ENCODE measurements around the gene CALML5. TPM values are rescaled to one million over a fixed set of nuclear protein-coding genes. Genes with fewer than 3 reads are reported as not detected.

Gene CALML5
- polyA plus RNA-seq, 1 of the 3 experiments (the other 2 are of a cell fraction), result not detected

DNA sequence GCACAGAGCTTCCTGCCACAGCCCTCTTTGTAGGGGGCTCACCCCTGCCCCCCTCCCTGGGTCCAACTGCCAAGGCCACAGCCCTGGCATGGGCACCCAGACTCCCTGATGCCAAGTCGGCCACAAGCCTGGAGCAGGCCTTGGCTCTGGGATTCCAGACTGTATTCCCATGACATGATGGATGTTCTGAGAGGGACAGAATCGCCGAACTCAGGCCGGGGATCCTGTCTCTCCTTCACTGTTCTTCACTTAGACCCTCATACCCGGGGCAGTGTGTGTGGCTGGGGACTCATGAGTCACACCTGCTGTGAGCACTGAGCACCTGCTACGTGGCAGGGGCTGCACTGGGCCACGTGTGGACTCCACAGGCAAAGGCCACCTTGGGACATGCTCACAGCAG, 7.9 kb downstream of the CALML5 start:
- Histone ChIP-seq H3K9ac (no peak overlapping the region), H2AFZ (ENCODE audit: low read depth) (no peak overlapping the region), H3K4me3 (ENCODE audit: low read depth in 2 of 2, low read length in 1 of 2) (no peak overlapping the region), H3K4me1 (ENCODE audit: control insufficient read depth in 1 of 2, insufficient read depth in 2 of 2, low read depth in 1 of 2, low read length in 1 of 2) (no peaks in the 10 kb centered on the region), H3K9me2 (no peaks in the 10 kb centered on the region), H3F3A (replicated peaks; ENCODE audit: insufficient read depth) (no peaks in the 10 kb centered on the region), H3K27me3 (ENCODE audit: insufficient read depth) (no peaks in the 10 kb centered on the region), H3K9me3 (no peaks in the 10 kb centered on the region), H3K27ac (ENCODE audit: low read depth in 2 of 2, low read length in 1 of 2) (no peak overlapping the region), H3K4me2 (no peak overlapping the region), H3K36me3 (replicated peaks in 1 of 2; ENCODE audit: control insufficient read depth in 1 of 2, insufficient read depth in 2 of 2, low read length in 1 of 2) (no peaks in the 10 kb centered on the region), H3K79me2 (ENCODE audit: insufficient read depth) (no peaks in the 10 kb centered on the region), H4K20me1 (ENCODE audit: insufficient read depth) (no peaks in the 10 kb centered on the region)
- POLR2A ChIA-PET, result no interaction called here
- TF ChIP-seq MXI1 (IDR thresholded peaks at IDR 0.05; ENCODE audit: low read depth, low read length) (no peak), NRF1 (IDR thresholded peaks at IDR 0.05; ENCODE audit: low read depth, low read length) (no peak), YY1 (IDR thresholded peaks at IDR 0.05; ENCODE audit: low read depth) (no peak), EP300 (IDR thresholded peaks at IDR 0.05; ENCODE audit: borderline replicate concordance in 1 of 2, low read depth in 1 of 2, low read length in 1 of 2) (no peak), EZH2phosphoT487 (IDR thresholded peaks at IDR 0.05; ENCODE audit: borderline replicate concordance, low read depth) (no peak), ELF1 (IDR thresholded peaks at IDR 0.05) (no peak)
- TF ChIP-seq, protein P1, sequence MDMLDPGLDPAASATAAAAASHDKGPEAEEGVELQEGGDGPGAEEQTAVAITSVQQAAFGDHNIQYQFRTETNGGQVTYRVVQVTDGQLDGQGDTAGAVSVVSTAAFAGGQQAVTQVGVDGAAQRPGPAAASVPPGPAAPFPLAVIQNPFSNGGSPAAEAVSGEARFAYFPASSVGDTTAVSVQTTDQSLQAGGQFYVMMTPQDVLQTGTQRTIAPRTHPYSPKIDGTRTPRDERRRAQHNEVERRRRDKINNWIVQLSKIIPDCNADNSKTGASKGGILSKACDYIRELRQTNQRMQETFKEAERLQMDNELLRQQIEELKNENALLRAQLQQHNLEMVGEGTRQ (IDR thresholded peaks at IDR 0.05; ENCODE audit: borderline replicate concordance, low read depth, low read length), result no peak
- CTCF ChIA-PET, result no interaction called here
- WGBS (ENCODE audit: low lambda C conversion rate), result 53% methylated on average over 4 of the region's 7 CpGs
- no peak for DNase-seq

DNA sequence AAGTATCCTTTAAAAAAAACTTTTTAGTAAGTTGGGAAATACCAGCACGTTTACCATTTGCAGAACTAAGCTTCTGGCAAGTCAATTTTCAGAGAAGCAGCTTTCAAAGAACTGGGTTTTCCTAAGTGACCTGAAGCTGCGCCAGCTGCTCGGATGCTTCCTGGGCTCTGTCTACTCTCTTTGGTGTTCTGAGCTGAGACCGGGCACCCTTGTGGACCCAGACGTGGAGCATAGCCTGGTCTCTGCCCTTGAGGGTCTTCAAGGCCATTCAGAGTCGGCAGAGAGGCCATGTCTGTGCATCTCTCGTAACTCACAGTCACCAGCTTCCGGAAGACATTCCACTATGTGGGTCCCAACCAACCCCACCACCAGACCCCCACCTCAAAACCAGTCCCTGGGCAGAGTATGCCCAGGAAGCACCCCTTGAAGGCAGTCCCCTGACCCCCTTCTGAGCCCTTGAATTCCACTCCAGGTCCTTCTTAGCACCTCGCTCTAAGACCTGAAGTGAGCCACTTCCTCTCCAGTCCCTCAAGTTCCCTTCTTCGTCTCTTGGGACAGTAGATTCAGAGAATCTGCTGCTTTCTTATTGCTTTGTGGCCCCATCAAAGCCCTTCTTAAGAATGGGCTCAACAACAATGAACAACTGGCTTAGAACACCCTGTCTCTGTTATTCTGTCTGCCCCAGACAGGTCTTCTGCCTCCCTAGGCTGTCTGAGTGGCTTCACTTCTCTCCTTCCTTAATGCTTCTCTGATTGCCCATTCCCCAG, 8.5 kb downstream of the CALML5 start:
- 77% methylated on average over 5 of the region's 10 CpGs for WGBS (ENCODE audit: low lambda C conversion rate)
- no peak for DNase-seq
- Histone ChIP-seq H3K79me2 (ENCODE audit: insufficient read depth) (no peaks in the 10 kb centered on the region), H3K4me1 (ENCODE audit: control insufficient read depth in 1 of 2, insufficient read depth in 2 of 2, low read depth in 1 of 2, low read length in 1 of 2) (no peaks in the 10 kb centered on the region), H3K9me3 (no peaks in the 10 kb centered on the region), H2AFZ (ENCODE audit: low read depth) (no peak overlapping the region), H3K4me2 (no peak overlapping the region), H4K20me1 (ENCODE audit: insufficient read depth) (no peaks in the 10 kb centered on the region), H3K4me3 (ENCODE audit: low read depth in 2 of 2, low read length in 1 of 2) (no peak overlapping the region), H3F3A (replicated peaks; ENCODE audit: insufficient read depth) (no peaks in the 10 kb centered on the region), H3K27ac (ENCODE audit: low read depth in 2 of 2, low read length in 1 of 2) (no peak overlapping the region), H3K27me3 (ENCODE audit: insufficient read depth) (no peaks in the 10 kb centered on the region), H3K9me2 (no peaks in the 10 kb centered on the region), H3K36me3 (replicated peaks in 1 of 2; ENCODE audit: control insufficient read depth in 1 of 2, insufficient read depth in 2 of 2, low read length in 1 of 2) (no peaks in the 10 kb centered on the region), H3K9ac (no peak overlapping the region)
- CTCF ChIA-PET, result interaction anchor here (1.2 kb wide), 1 partner anchor 132 kb away, joined by 3 read pairs; no protein-coding TSS in a partner anchor
- POLR2A ChIA-PET, result no interaction called here
- TF ChIP-seq TAF1 (IDR thresholded peaks at IDR 0.05; ENCODE audit: borderline replicate concordance, low read depth, low read length), result no peak

DNA sequence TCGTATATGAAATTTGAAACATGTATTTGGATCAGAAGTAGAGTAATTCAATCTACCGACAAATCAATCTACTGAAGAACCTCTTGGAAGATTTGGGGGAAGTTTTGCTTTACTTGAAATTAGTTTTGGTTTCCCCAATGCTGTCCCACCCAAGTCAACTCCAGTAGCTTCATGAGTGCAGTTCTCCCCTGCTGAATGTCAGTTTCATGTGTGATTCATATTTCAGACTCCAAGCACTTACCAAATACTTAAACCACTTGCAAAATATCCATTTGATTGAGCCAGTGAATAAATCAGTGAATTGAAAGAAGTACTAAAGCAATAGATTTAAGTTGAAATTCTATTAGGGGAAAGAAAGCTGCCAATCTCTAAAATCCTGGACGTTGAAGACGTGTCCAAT, 9.3 kb downstream of the CALML5 start:
- Histone ChIP-seq H3K9me2 (no peaks in the 10 kb centered on the region), H3K36me3 (replicated peaks in 1 of 2; ENCODE audit: control insufficient read depth in 1 of 2, insufficient read depth in 2 of 2, low read length in 1 of 2) (no peaks in the 10 kb centered on the region), H3K79me2 (ENCODE audit: insufficient read depth) (no peaks in the 10 kb centered on the region), H3K9me3 (no peaks in the 10 kb centered on the region), H2AFZ (ENCODE audit: low read depth) (no peak overlapping the region), H3K4me1 (ENCODE audit: control insufficient read depth in 1 of 2, insufficient read depth in 2 of 2, low read depth in 1 of 2, low read length in 1 of 2) (no peaks in the 10 kb centered on the region), H3K9ac (no peak overlapping the region), H3F3A (replicated peaks; ENCODE audit: insufficient read depth) (no peaks in the 10 kb centered on the region), H3K27me3 (ENCODE audit: insufficient read depth) (no peaks in the 10 kb centered on the region), H3K4me2 (no peak overlapping the region), H3K27ac (ENCODE audit: low read depth in 2 of 2, low read length in 1 of 2) (no peak overlapping the region), H4K20me1 (ENCODE audit: insufficient read depth) (no peaks in the 10 kb centered on the region), H3K4me3 (ENCODE audit: low read depth in 2 of 2, low read length in 1 of 2) (no peak overlapping the region)
- no peak for DNase-seq
- CTCF ChIA-PET, result interaction anchor here (1.2 kb wide), 1 partner anchor 133 kb away, joined by 3 read pairs; no protein-coding TSS in a partner anchor
- POLR2A ChIA-PET, result no interaction called here
- 83% methylated on average over 4 of the region's 4 CpGs for WGBS (ENCODE audit: low lambda C conversion rate)
- TF ChIP-seq JUND (IDR thresholded peaks at IDR 0.05), result no peak
- TF ChIP-seq SIN3A (IDR thresholded peaks at IDR 0.05; ENCODE audit: borderline replicate concordance, low read depth, low read length), result no peak
- no peak for TF ChIP-seq RFX5 (IDR thresholded peaks at IDR 0.05; ENCODE audit: low read length)
- TF ChIP-seq FOXJ3 (CRISPR knock-in tag; IDR thresholded peaks at IDR 0.05), result no peak
- TF ChIP-seq NFIC (IDR thresholded peaks at IDR 0.05; ENCODE audit: borderline replicate concordance), result no peak
- TF ChIP-seq, protein P2, sequence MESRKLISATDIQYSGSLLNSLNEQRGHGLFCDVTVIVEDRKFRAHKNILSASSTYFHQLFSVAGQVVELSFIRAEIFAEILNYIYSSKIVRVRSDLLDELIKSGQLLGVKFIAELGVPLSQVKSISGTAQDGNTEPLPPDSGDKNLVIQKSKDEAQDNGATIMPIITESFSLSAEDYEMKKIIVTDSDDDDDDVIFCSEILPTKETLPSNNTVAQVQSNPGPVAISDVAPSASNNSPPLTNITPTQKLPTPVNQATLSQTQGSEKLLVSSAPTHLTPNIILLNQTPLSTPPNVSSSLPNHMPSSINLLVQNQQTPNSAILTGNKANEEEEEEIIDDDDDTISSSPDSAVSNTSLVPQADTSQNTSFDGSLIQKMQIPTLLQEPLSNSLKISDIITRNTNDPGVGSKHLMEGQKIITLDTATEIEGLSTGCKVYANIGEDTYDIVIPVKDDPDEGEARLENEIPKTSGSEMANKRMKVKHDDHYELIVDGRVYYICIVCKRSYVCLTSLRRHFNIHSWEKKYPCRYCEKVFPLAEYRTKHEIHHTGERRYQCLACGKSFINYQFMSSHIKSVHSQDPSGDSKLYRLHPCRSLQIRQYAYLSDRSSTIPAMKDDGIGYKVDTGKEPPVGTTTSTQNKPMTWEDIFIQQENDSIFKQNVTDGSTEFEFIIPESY (IDR thresholded peaks at IDR 0.05; ENCODE audit: borderline replicate concordance, low read depth), result no peak
- TF ChIP-seq REST (IDR thresholded peaks at IDR 0.05; ENCODE audit: low read depth, low read length), result no peak
- no peak for TF ChIP-seq SMC3 (IDR thresholded peaks at IDR 0.05; ENCODE audit: low read depth, low read length)

Measured in SK-N-SH (cell line).